Muscle of leg (tissue), 11 donors: ENCODE measurements around the gene IMPG2. TPM values are rescaled to one million over a fixed set of nuclear protein-coding genes. Genes with fewer than 3 reads are reported as not detected.

Experiments used
- DNase-seq: peaks from one replicate; pipeline ENCODE4 v3.0.0; 2013
- H3K27ac ChIP-seq: one replicate; pipeline ENCODE4 v1.5.1; 2013; ENCODE audit warnings: mild to moderate bottlenecking, low read length, control low read depth
- H3K27me3 ChIP-seq: one replicate; pipeline ENCODE4 v1.6.1; 2013; ENCODE audit warnings: low read length; ENCODE audit not compliant: control insufficient read depth, insufficient read depth
- H3K36me3 ChIP-seq: one replicate; pipeline ENCODE4 v1.6.1; 2013; ENCODE audit warnings: low read length; ENCODE audit not compliant: control insufficient read depth, insufficient read depth
- H3K4me1 ChIP-seq: one replicate; pipeline ENCODE4 v1.6.1; 2013; ENCODE audit warnings: low read length; ENCODE audit not compliant: control insufficient read depth, insufficient read depth
- H3K4me3 ChIP-seq: one replicate; pipeline ENCODE4 v1.5.1; 2013; ENCODE audit warnings: low read length, control low read depth
- H3K9me3 ChIP-seq: replicated peaks from 2 replicates; pipeline ENCODE4 v1.6.1; 2013; ENCODE audit warnings: low read depth, low read length; ENCODE audit not compliant: control insufficient read depth
- WGBS: methylation state at CpG from one replicate; pipeline ENCODE4 v1.1.5; 2013; ENCODE audit warnings: missing lambda C conversion rate; ENCODE audit not compliant: insufficient coverage; 5-methylcytosine and 5-hydroxymethylcytosine counted together
- polyA plus RNA-seq, 8 donors: library from polyadenylated mRNA; unstranded; fragments of 120-200 nt; gene quantifications; one replicate each; pipeline versions ENCODE4 v1.2.1 to v1.2.3, GENCODE V29; 2013; ENCODE audit warnings: inconsistent platforms in 1 of 8, low replicate concordance in 1 of 8; ENCODE audit not compliant: insufficient read length in 8 of 8, insufficient read depth in 1 of 8
- total RNA-seq: library from RNA; stranded (reverse); fragments of 120-200 nt; gene quantifications from one replicate; pipeline ENCODE4 v1.2.4, GENCODE V29; 2013

IMPG2 gene
- total and polyA plus RNA-seq, 9 donors: 0.46 to 1.4 (median 0.94) TPM

DNA sequence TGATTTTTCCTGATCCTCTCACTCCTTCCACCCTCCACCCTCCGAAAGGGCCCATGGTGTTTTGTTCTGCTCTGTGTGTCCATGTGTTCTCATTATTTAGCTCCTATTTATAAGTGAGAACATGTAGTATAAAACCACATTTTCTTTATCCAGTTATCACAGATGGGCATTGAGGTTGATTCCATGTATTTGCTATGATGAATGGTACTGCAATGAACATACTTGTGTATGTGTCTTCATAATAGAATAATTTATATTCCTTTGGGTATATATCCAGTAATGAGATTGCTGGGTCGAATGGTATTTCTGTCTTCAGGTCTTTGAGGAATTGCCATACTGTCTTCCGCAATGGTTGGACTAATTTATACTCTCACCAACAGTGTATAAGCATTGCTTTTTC is 126.0 kb downstream of the IMPG2 start:
- no peak overlapping the region for H3K4me3 ChIP-seq
- no peaks in the 10 kb centered on the region for H3K36me3 ChIP-seq
- no peaks in the 10 kb centered on the region for H3K9me3 ChIP-seq
- H3K27me3 ChIP-seq: no peaks in the 10 kb centered on the region
- H3K27ac ChIP-seq: no peak overlapping the region
- peaks cover 4% of the 10 kb centered on the region for H3K4me1 ChIP-seq
- DNase-seq: no peak
- WGBS: no CpG with 5 or more reads among the region's 3 CpGs

DNA sequence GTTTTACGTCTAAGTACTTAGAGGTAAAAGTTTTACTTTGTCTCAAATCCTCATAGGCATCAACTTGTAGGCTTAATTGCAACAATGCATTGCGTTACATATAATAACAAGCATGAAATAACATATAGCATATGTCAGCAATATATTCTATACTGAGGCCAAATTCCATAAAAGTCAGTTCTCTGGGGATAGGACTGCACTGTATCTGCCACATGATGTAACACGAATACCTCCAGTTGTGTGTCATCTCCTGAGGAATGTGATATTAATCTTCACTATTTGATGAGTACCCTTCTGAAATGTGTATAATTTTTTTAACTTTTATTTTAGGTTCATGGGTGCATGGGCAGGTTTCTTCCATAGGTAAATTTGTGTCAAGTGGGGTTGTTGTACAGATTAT is 126.4 kb downstream of the IMPG2 start:
- Histone ChIP-seq H3K9me3 (no peaks in the 10 kb centered on the region), H3K27me3 (no peaks in the 10 kb centered on the region), H3K4me1 (peaks cover 4% of the 10 kb centered on the region), H3K27ac (no peak overlapping the region), H3K36me3 (no peaks in the 10 kb centered on the region), H3K4me3 (no peak overlapping the region)
- no CpG with 5 or more reads among the region's 3 CpGs for WGBS
- DNase-seq: peak; percentile 41

DNA sequence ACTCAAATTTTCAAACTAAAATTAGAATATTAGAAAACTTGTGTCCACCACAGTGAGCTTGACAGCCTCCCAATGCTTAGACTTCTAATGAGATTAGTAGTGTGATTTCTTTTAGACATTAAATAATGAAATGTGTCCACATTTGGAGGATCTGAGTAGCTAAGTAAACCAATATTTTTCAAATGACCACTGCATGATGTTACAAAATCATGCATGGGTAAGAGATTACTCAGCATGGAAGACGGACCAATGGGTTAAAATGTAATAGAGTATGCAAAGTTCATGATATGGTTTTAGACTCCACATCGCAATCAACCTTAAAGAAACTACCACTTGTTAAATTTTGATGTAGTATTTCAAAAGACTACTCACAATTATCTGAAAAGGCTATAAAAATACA is 130.6 kb downstream of the IMPG2 start:
- Histone ChIP-seq H3K27me3 (no peaks in the 10 kb centered on the region), H3K4me1 (no peaks in the 10 kb centered on the region), H3K4me3 (no peak overlapping the region), H3K9me3 (no peaks in the 10 kb centered on the region), H3K27ac (no peak overlapping the region), H3K36me3 (no peaks in the 10 kb centered on the region)
- no CpG with 5 or more reads among the region's 2 CpGs for WGBS
- no peak for DNase-seq

DNA sequence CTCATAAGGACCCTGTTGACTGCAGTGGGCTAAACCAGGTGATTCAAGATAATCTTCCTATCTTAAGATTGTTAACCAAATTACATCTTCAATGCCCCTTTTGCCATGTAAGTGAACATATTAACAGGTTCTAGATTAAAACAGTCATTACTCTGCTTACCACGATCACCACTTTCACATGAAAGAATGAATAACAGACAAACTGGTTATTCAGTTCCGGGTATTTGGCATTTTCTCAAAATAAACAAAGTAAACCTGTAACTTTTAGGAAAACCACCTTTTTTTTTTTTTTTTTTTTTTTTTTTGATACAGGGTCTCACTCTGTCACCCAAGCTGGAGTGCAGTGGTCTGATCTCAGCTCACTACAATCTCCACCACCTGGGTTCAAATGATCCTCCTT is 131.2 kb downstream of the IMPG2 start:
- Histone ChIP-seq H3K36me3 (no peaks in the 10 kb centered on the region), H3K4me1 (no peaks in the 10 kb centered on the region), H3K9me3 (no peaks in the 10 kb centered on the region), H3K27ac (no peak overlapping the region), H3K4me3 (no peak overlapping the region), H3K27me3 (no peaks in the 10 kb centered on the region)
- no peak for DNase-seq
- WGBS: no CpG with 5 or more reads among the region's 2 CpGs

DNA sequence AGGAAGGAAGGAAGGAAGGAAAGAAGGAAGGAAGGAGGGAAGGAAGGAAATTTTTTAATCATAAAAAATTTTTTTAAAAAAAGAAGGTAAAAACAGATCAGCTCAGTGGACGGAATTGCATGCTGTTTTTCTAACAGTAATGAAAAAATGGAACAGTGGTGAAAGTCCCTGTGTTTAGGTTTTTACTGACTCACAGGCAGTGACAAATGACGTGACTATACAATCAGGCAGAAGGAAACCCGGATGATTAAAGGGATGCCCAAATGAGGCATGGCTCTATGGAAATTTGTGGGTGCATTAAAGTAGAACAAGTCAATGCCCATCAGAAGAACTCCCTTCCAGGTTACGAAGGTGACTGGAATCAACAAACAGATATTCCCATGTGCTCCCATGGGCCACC is 135.0 kb downstream of the IMPG2 start:
- no peak overlapping the region for H3K27ac ChIP-seq
- H3K4me1 ChIP-seq: no peaks in the 10 kb centered on the region
- H3K27me3 ChIP-seq: no peaks in the 10 kb centered on the region
- no peak for DNase-seq
- H3K36me3 ChIP-seq: no peaks in the 10 kb centered on the region
- H3K4me3 ChIP-seq: no peak overlapping the region
- WGBS: 100% methylated on average over 2 of the region's 4 CpGs
- no peaks in the 10 kb centered on the region for H3K9me3 ChIP-seq

DNA sequence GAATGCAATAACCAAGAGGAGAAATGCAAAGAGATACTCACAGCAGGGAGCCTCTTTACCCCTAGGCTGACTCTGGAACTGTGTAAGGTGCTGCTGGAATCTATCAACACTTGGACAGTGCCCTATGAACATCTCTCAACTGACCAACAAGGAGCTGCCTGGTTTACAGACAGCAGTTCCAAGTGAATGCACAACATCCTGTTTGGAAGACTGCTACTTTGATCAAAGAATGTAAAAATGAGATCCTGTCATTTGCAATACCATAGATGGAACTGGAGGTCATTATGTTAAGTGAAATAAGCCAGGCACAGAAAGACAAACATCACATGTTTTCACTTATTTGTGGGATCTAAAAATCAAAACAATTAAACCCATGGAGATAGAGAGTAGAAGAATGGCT is 136.3 kb downstream of the IMPG2 start:
- no peak overlapping the region for H3K4me3 ChIP-seq
- H3K36me3 ChIP-seq: no peaks in the 10 kb centered on the region
- H3K27me3 ChIP-seq: no peaks in the 10 kb centered on the region
- no peaks in the 10 kb centered on the region for H3K4me1 ChIP-seq
- no peaks in the 10 kb centered on the region for H3K9me3 ChIP-seq
- no peak for DNase-seq
- no peak overlapping the region for H3K27ac ChIP-seq

- H3K36me3 ChIP-seq: no peaks in the 10 kb centered on the region
- H3K4me1 ChIP-seq: no peaks in the 10 kb centered on the region
- no peaks in the 10 kb centered on the region for H3K27me3 ChIP-seq
- 90% methylated on average over 2 of the region's 5 CpGs for WGBS
- no peaks in the 10 kb centered on the region for H3K9me3 ChIP-seq
- H3K27ac ChIP-seq: no peak overlapping the region
- no peak for DNase-seq
- H3K4me3 ChIP-seq: no peak overlapping the region
Observed at GRCh38 chr3:101183151-101183550, 137.2 kb downstream of the IMPG2 start.

DNA sequence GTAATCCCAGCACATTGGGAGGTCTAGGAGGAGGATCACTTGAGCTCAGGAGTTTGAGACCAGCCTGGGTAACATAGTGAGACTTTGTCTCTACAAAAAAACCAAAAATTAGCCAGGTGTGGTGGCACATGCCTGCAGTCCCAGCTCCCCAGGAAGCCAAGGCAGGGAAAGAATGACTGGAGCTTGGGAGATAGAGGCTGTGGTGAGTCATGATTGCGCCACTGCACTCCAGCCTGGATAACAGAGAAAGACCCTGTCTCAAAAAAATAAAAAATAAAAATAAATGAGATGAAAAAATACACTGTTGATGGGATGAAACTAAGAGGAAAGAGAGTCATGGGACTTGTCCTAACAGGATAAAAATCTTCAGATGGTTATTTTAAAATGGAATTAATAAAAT is 137.6 kb downstream of the IMPG2 start:
- H3K4me3 ChIP-seq: no peak overlapping the region
- H3K27ac ChIP-seq: no peak overlapping the region
- H3K27me3 ChIP-seq: no peaks in the 10 kb centered on the region
- DNase-seq: no peak
- H3K9me3 ChIP-seq: no peaks in the 10 kb centered on the region
- H3K36me3 ChIP-seq: no peaks in the 10 kb centered on the region
- H3K4me1 ChIP-seq: no peaks in the 10 kb centered on the region
- no CpG with 5 or more reads among the region's 1 CpG for WGBS

DNA sequence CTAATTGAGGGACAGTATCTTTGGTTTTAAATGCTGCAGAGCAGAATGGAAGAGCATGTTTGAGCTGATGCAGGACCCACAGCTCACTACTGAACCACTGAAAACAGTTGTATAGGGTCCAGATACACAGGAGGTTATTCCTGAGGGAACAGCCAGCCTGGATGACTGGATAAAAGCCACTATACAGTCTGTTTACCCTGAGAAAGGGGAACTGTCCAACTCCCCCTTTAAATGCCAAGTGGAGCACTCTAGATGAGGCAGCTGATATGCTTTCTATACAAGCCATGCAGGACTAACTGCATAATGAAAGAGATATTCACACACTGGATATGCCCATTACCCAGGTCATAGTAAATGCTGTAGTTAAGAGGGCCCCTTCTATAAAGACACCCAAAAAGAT is 138.6 kb downstream of the IMPG2 start:
- Histone ChIP-seq H3K9me3 (no peaks in the 10 kb centered on the region), H3K36me3 (no peaks in the 10 kb centered on the region), H3K4me3 (no peak overlapping the region), H3K27me3 (no peaks in the 10 kb centered on the region), H3K27ac (no peak overlapping the region), H3K4me1 (no peaks in the 10 kb centered on the region)
- no peak for DNase-seq

DNA sequence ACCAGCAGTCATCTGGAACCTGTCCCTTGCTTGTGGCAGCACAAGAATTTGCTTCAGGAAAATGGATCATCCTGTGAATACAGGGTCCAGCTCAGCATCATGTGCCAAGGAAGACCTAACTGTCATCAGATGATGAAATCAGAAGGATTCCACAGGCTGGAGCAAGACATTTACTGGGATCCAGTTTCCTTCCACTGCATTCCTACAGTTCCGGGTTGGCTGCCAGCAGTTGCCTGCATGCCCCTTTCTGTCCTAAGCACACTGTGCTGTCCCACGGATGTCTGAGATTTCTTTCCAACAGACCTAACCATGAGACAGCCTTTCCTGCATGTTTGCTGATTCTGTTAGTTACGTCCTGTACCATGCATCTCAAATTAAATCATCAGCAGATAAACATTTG is 140.7 kb downstream of the IMPG2 start:
- DNase-seq: peak; percentile 68
- 68% methylated on average over 2 of the region's 3 CpGs for WGBS
- H3K36me3 ChIP-seq: no peaks in the 10 kb centered on the region
- H3K27ac ChIP-seq: no peak overlapping the region
- H3K27me3 ChIP-seq: no peaks in the 10 kb centered on the region
- H3K4me1 ChIP-seq: no peaks in the 10 kb centered on the region
- no peak overlapping the region for H3K4me3 ChIP-seq
- no peaks in the 10 kb centered on the region for H3K9me3 ChIP-seq

DNA sequence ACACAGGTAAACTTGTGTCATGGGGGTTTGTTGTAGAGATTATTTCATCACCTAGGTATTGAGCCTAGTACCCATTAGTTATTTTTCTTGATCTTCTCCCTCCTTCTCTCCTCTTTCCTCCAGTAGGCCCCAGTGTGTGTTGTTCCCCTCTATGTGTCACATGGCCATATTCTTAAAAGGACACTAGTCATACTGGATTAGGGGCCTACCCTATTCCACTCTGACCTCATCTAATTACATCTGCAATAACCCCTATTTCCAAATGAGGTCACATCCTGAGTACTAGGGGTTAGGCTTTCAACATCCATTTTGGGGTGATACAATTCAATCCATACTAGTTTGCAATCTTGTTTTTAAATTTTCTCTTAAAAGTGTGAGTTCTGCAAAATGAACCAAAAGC is 142.8 kb downstream of the IMPG2 start:
- H3K9me3 ChIP-seq: no peaks in the 10 kb centered on the region
- no peaks in the 10 kb centered on the region for H3K36me3 ChIP-seq
- no peaks in the 10 kb centered on the region for H3K27me3 ChIP-seq
- H3K4me1 ChIP-seq: no peaks in the 10 kb centered on the region
- H3K4me3 ChIP-seq: no peak overlapping the region
- no peak overlapping the region for H3K27ac ChIP-seq
- DNase-seq: no peak
